Upper lobe of right lung (tissue), 1 donor: ENCODE measurements around the gene CDH22. TPM values are rescaled to one million over a fixed set of nuclear protein-coding genes. Genes with fewer than 3 reads are reported as not detected.

Experiments used
- ATAC-seq: fragments of 200-7000 bp; cut with Tn5 transposase; one replicate; pipeline ENCODE4 v1.9.1; 2020; ENCODE audit warnings: mild to moderate bottlenecking, moderate library complexity
- DNase-seq: peaks from one replicate; pipeline ENCODE4 v3.0.0-alpha.2; 2020
- H3K27ac ChIP-seq: fragments of 200-600 bp; one replicate; pipeline ENCODE4 v1.8.0; 2022
- H3K27me3 ChIP-seq: fragments of 200-600 bp; one replicate; pipeline ENCODE4 v1.8.0; 2022; ENCODE audit warnings: mild to moderate bottlenecking
- H3K36me3 ChIP-seq: fragments of 200-600 bp; one replicate; pipeline ENCODE4 v1.8.0; 2022
- H3K4me1 ChIP-seq: fragments of 200-600 bp; one replicate; pipeline ENCODE4 v1.8.0; 2022
- H3K4me3 ChIP-seq: fragments of 200-600 bp; one replicate; pipeline ENCODE4 v1.8.0; 2022; ENCODE audit warnings: mild to moderate bottlenecking
- H3K9me3 ChIP-seq: fragments of 200-600 bp; one replicate; pipeline ENCODE4 v1.8.0; 2022
- CTCF ChIP-seq: fragments of 200-600 bp; IDR thresholded peaks from one replicate; pipeline ENCODE4 v1.8.0; 2022; ENCODE audit warnings: antibody characterized with exemption
- intact Hi-C: fragments of 100-400 bp; cut with DNase I; formaldehyde crosslinking; loops from one replicate; pipeline ENCODE4 v1.11.0; 2022
- total RNA-seq: library from RNA; stranded (reverse); fragmentation: NEBNext Ultra II Directional; extraction: Animal tissue kit (Norgen Biotek cat#: 25700); gene quantifications from one replicate; pipeline ENCODE4 v1.2.1, GENCODE V29; 2021
- donor health status: DM: no; HTN: yes; CAD: no; lungs with severe emphysema.

The CDH22 gene
- total RNA-seq, 1 donor from 2014 or later, result 0.46 TPM

- DNase-seq, result no peak
- no peak for TF ChIP-seq CTCF
- ATAC-seq, result no peak
- Histone ChIP-seq H3K27ac (no peak overlapping the region), H3K4me3 (no peak overlapping the region), H3K36me3 (no peaks in the 10 kb centered on the region), H3K27me3 (peaks cover 55% of the 10 kb centered on the region), H3K4me1 (no peaks in the 10 kb centered on the region), H3K9me3 (no peaks in the 10 kb centered on the region)
- intact Hi-C loops, result no loop called here
Measured at GRCh38 chr20:46327557-46327956, 19.3 kb upstream of the CDH22 start.

GRCh38 chr20:46325789-46326188 lies 17.5 kb upstream of the CDH22 start:
- ATAC-seq, result no peak
- no peaks in the 10 kb centered on the region for H3K9me3 ChIP-seq
- TF ChIP-seq CTCF, result no peak
- H3K4me1 ChIP-seq, result no peaks in the 10 kb centered on the region
- H3K27me3 ChIP-seq, result peaks cover 37% of the 10 kb centered on the region
- H3K27ac ChIP-seq, result no peak overlapping the region
- intact Hi-C loops, result no loop called here
- DNase-seq, result no peak
- H3K36me3 ChIP-seq, result no peaks in the 10 kb centered on the region
- no peak overlapping the region for H3K4me3 ChIP-seq

GRCh38 chr20:46324960-46325703 lies 16.8 kb upstream of the CDH22 start:
- Histone ChIP-seq H3K27me3 (peaks cover 32% of the 10 kb centered on the region), H3K27ac (no peak overlapping the region), H3K4me1 (no peaks in the 10 kb centered on the region), H3K36me3 (no peaks in the 10 kb centered on the region), H3K9me3 (no peaks in the 10 kb centered on the region), H3K4me3 (no peak overlapping the region)
- ATAC-seq (peak; percentile 63), DNase-seq (no peak)
- intact Hi-C loops, result no loop called here
- no peak for TF ChIP-seq CTCF

GRCh38 chr20:46324379-46324778 lies 16.1 kb upstream of the CDH22 start:
- H3K27me3 ChIP-seq, result peaks cover 32% of the 10 kb centered on the region
- TF ChIP-seq CTCF, result no peak

GRCh38 chr20:46323557-46323956 lies 15.3 kb upstream of the CDH22 start:
- H3K4me1 ChIP-seq, result no peaks in the 10 kb centered on the region
- no peak overlapping the region for H3K4me3 ChIP-seq
- H3K27me3 ChIP-seq, result peaks cover 34% of the 10 kb centered on the region
- H3K36me3 ChIP-seq, result no peaks in the 10 kb centered on the region
- no peaks in the 10 kb centered on the region for H3K9me3 ChIP-seq
- ATAC-seq, result no peak
- DNase-seq, result no peak
- intact Hi-C loops, result no loop called here
- H3K27ac ChIP-seq, result no peak overlapping the region
- TF ChIP-seq CTCF, result no peak

More at GRCh38 chr20:46324379-46324778, 16.1 kb upstream of the CDH22 start:
- ATAC-seq, result no peak
- DNase-seq, result no peak
- Histone ChIP-seq H3K4me3 (no peak overlapping the region), H3K27ac (no peak overlapping the region), H3K4me1 (no peaks in the 10 kb centered on the region), H3K9me3 (no peaks in the 10 kb centered on the region), H3K36me3 (no peaks in the 10 kb centered on the region)
- intact Hi-C loops, result no loop called here

- DNase-seq, result no peak
- no peak for ATAC-seq
- H3K9me3 ChIP-seq, result no peaks in the 10 kb centered on the region
- TF ChIP-seq CTCF, result no peak
- no peak overlapping the region for H3K27ac ChIP-seq
- peaks cover 36% of the 10 kb centered on the region for H3K27me3 ChIP-seq
- no peaks in the 10 kb centered on the region for H3K36me3 ChIP-seq
- no peaks in the 10 kb centered on the region for H3K4me1 ChIP-seq
- intact Hi-C loops, result no loop called here
- H3K4me3 ChIP-seq, result no peak overlapping the region
Measured at GRCh38 chr20:46322641-46323040, 14.3 kb upstream of the CDH22 start.
